Measurements from ENCODE around the gene CNPY4. TPM values are rescaled to one million over a fixed set of nuclear protein-coding genes. Genes with fewer than 3 reads are reported as not detected.

CNPY4 gene
- total and polyA plus RNA-seq, 2 donors from 2014 or later: 11.6 to 22.0 TPM

- TF ChIP-seq, protein P1, sequence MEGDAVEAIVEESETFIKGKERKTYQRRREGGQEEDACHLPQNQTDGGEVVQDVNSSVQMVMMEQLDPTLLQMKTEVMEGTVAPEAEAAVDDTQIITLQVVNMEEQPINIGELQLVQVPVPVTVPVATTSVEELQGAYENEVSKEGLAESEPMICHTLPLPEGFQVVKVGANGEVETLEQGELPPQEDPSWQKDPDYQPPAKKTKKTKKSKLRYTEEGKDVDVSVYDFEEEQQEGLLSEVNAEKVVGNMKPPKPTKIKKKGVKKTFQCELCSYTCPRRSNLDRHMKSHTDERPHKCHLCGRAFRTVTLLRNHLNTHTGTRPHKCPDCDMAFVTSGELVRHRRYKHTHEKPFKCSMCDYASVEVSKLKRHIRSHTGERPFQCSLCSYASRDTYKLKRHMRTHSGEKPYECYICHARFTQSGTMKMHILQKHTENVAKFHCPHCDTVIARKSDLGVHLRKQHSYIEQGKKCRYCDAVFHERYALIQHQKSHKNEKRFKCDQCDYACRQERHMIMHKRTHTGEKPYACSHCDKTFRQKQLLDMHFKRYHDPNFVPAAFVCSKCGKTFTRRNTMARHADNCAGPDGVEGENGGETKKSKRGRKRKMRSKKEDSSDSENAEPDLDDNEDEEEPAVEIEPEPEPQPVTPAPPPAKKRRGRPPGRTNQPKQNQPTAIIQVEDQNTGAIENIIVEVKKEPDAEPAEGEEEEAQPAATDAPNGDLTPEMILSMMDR (IDR thresholded peaks at IDR 0.05; ENCODE audit: borderline replicate concordance, extremely low read depth, insufficient read depth): no peak
- H3K27me3 ChIP-seq (ENCODE audit: control insufficient read depth, insufficient read depth, low read length): no peaks in the 10 kb centered on the region
- peak within 1 kb of the TSS; percentile 69 to 84 (median 83) for H3K4me3 ChIP-seq (ENCODE audit: low read length in 3 of 3)
- intact Hi-C loops (cut with DNase I): no loop called here
- peak within 1 kb of the TSS; percentile 76 to 89 for H3K27ac ChIP-seq (ENCODE audit: low read depth in 2 of 2, low read length in 2 of 2)
- DNase-seq: peak; percentile 99 to 100 (median 99)
- FAIRE-seq: peak; percentile 25
- H3K9ac ChIP-seq (ENCODE audit: low read length in 3 of 3): peak within 1 kb of the TSS; percentile 22 to 66 (median 51)
- H3K36me3 ChIP-seq (ENCODE audit: control insufficient read depth in 2 of 3, insufficient read depth in 3 of 3, low read length in 3 of 3): peaks cover 22 to 40% (median 23%) of the 10 kb centered on the region in 3 donors
- no peaks in the 10 kb centered on the region for H3K9me3 ChIP-seq (ENCODE audit: control insufficient read depth in 2 of 3, insufficient read depth in 1 of 3, low read length in 3 of 3)
- peaks cover 0 to 10% (median 6%) of the 10 kb centered on the region in 3 donors for H3K4me1 ChIP-seq (ENCODE audit: control insufficient read depth in 2 of 3, insufficient read depth in 2 of 3, low read depth in 1 of 3, low read length in 3 of 3)
These were observed 18.2 kb upstream of the CNPY4 start, which contains the start of the genes AP4M1 and MCM7 for GRCh38 chr7:100101016-100101862. Gene AP4M1 (plus strand): TSS chr7:100101643. CDS start chr7:100101715, 72 bp downstream. Gene MCM7 (minus strand): TSS chr7:100101397. CDS start chr7:100101294, 103 bp downstream.

DNA sequence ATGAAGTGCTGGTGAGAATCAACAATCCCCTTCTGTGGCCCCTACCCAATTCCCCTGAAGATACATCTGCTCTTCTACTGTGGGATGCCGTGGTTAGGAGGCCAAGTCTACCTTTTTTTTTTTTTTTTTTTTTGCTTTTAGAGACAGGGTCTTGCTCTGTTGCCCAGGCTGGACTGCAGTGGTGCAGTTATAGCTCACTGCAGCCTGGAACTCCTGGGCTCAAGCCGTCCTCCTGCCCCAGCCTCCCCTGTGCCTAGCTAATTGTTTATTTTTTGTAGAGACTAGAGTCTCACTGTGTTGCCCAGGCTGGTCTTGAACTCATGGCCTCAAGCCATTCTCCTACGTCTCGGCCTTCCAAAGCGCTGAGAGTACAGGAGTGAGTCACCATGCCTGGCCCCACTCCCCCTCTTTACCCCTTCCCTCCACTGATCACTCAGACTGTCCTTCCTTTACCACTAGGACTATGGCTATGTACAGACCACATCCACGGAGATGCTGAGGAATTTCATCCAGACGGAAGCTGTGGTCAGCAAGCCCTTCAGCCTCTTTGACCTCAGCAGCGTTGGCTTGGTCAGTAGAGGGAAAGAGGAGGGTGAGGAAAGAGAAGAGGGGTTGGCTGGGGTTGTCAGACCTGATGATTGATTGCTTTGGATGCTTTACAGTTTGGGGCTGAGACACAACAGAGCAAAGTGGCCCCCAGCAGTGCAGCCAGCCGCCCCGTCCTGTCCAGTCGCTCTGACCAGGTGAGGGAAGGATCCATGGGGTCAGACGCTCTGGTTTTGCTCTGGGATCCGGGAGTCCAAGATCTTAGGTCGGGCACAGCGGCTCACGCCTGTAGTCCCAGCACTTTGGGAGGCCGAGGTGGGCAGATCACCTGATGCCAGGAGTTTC lies 16.2 kb upstream of the CNPY4 start:
- TF ChIP-seq, protein P1 (IDR thresholded peaks at IDR 0.05; ENCODE audit: borderline replicate concordance, extremely low read depth, insufficient read depth): no peak
- intact Hi-C loops (cut with DNase I): no loop called here
- DNase-seq (no peak), FAIRE-seq (no peak)
- Histone ChIP-seq H3K9ac (ENCODE audit: low read length in 3 of 3) (no peak overlapping the region), H3K9me3 (ENCODE audit: control insufficient read depth in 2 of 3, insufficient read depth in 1 of 3, low read length in 3 of 3) (no peaks in the 10 kb centered on the region), H3K4me1 (ENCODE audit: control insufficient read depth in 2 of 3, insufficient read depth in 2 of 3, low read depth in 1 of 3, low read length in 3 of 3) (peaks cover 0 to 10% (median 6%) of the 10 kb centered on the region in 3 donors), H3K27me3 (ENCODE audit: control insufficient read depth, insufficient read depth, low read length) (no peaks in the 10 kb centered on the region), H3K36me3 (ENCODE audit: control insufficient read depth in 2 of 3, insufficient read depth in 3 of 3, low read length in 3 of 3) (peaks cover 11 to 30% (median 13%) of the 10 kb centered on the region in 3 donors), H3K4me3 (ENCODE audit: low read length in 3 of 3) (no peak overlapping the region), H3K27ac (ENCODE audit: low read depth in 2 of 2, low read length in 2 of 2) (no peak overlapping the region)

DNA sequence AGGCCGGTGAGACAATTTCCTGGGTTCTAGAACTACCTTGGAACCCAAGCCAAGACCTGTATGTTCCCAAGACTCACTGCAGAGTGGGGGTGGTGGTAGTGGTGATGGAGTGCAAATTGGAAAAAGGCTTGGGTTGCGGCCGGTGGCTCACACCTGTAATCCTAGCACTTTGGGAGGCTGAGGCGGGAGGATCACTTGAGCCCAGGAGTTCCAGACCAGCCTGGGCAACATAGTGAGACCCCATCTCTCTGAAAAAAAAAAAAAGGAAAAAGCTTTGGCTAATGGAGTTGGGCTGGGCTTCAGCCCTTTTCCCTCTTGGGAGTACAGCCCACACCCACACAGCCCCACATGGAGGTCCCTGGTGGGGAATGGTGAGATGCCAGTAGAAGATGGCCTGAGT lies 13.9 kb upstream of the CNPY4 start:
- DNase-seq (no peak), FAIRE-seq (no peak)
- Histone ChIP-seq H3K4me3 (ENCODE audit: low read length in 3 of 3) (no peak overlapping the region), H3K4me1 (ENCODE audit: control insufficient read depth in 2 of 3, insufficient read depth in 2 of 3, low read depth in 1 of 3, low read length in 3 of 3) (no peaks in the 10 kb centered on the region), H3K9me3 (ENCODE audit: control insufficient read depth in 2 of 3, insufficient read depth in 1 of 3, low read length in 3 of 3) (no peaks in the 10 kb centered on the region), H3K27me3 (ENCODE audit: control insufficient read depth, insufficient read depth, low read length) (no peaks in the 10 kb centered on the region), H3K9ac (ENCODE audit: low read length in 3 of 3) (no peak overlapping the region), H3K36me3 (ENCODE audit: control insufficient read depth in 2 of 3, insufficient read depth in 3 of 3, low read length in 3 of 3) (peaks cover 0 to 20% (median 2%) of the 10 kb centered on the region in 3 donors), H3K27ac (ENCODE audit: low read depth in 2 of 2, low read length in 2 of 2) (no peak overlapping the region)
- TF ChIP-seq, protein P1 (IDR thresholded peaks at IDR 0.05; ENCODE audit: borderline replicate concordance, extremely low read depth, insufficient read depth): no peak
- intact Hi-C loops (cut with DNase I): no loop called here

Data from kidney (tissue), 14 donors.